Kidney glomerular epithelial cell (primary cell): ENCODE results near the gene MAP7.

Experiments used
- DNase-seq: peaks from one replicate; lab custom pipeline; 2025; lab: John Stamatoyannopoulos, UW

Gene MAP7

GRCh38 chr6:136528477-136528876, 21.7 kb downstream of the MAP7 start:
- no peak for DNase-seq

- no peak for DNase-seq
Observed at GRCh38 chr6:136527831-136528230, 22.4 kb downstream of the MAP7 start.

- DNase-seq, result no peak
Observed at GRCh38 chr6:136526937-136527336, 23.3 kb downstream of the MAP7 start.

GRCh38 chr6:136526196-136526930, 23.9 kb downstream of the MAP7 start:
- DNase-seq, result peak; percentile 51

GRCh38 chr6:136525586-136526195, 24.5 kb downstream of the MAP7 start:
- no peak for DNase-seq

GRCh38 chr6:136524936-136525413, 25.2 kb downstream of the MAP7 start:
- DNase-seq, result no peak

- DNase-seq, result no peak
Observed at GRCh38 chr6:136524339-136524935, 25.8 kb downstream of the MAP7 start.

- DNase-seq, result no peak
Observed at GRCh38 chr6:136523196-136523595, 27.0 kb downstream of the MAP7 start.

- DNase-seq, result no peak
Observed at GRCh38 chr6:136522636-136523035, 27.6 kb downstream of the MAP7 start.

GRCh38 chr6:136521911-136522310, 28.3 kb downstream of the MAP7 start:
- no peak for DNase-seq

- no peak for DNase-seq
Observed at GRCh38 chr6:136521427-136521826, 28.8 kb downstream of the MAP7 start.

GRCh38 chr6:136520517-136520916, 29.7 kb downstream of the MAP7 start:
- no peak for DNase-seq

GRCh38 chr6:136517582-136517981, 32.6 kb downstream of the MAP7 start:
- DNase-seq, result no peak

GRCh38 chr6:136517002-136517401, 33.2 kb downstream of the MAP7 start:
- DNase-seq, result peak; percentile 62

- no peak for DNase-seq
Observed at GRCh38 chr6:136514591-136514990, 35.6 kb downstream of the MAP7 start.

- DNase-seq, result no peak
Observed at GRCh38 chr6:136511926-136512325, 38.3 kb downstream of the MAP7 start.

GRCh38 chr6:136511397-136511796, 38.8 kb downstream of the MAP7 start:
- DNase-seq, result no peak

GRCh38 chr6:136510782-136511181, 39.4 kb downstream of the MAP7 start:
- no peak for DNase-seq

- DNase-seq, result no peak
Observed at GRCh38 chr6:136510299-136510698, 39.9 kb downstream of the MAP7 start.

GRCh38 chr6:136508725-136509392, 41.4 kb downstream of the MAP7 start:
- no peak for DNase-seq

- no peak for DNase-seq
Observed at GRCh38 chr6:136506124-136506799, 44.0 kb downstream of the MAP7 start.
